ENCODE measurements around the gene IRF2.

Gene IRF2

GRCh38 chr4:184473499-184474262 lies 669 bp downstream of the IRF2 start:
- DNase-seq = peak; percentile 58

GRCh38 chr4:184472614-184473498 lies 1.5 kb downstream of the IRF2 start:
- peak; percentile 66 for DNase-seq

GRCh38 chr4:184471881-184472613 lies 2.3 kb downstream of the IRF2 start:
- DNase-seq = peak; percentile 39

- no peak for DNase-seq
Observed at GRCh38 chr4:184470785-184471110, 3.6 kb downstream of the IRF2 start.

GRCh38 chr4:184466634-184467033 lies 7.7 kb downstream of the IRF2 start:
- DNase-seq = no peak

- no peak for DNase-seq
Observed at GRCh38 chr4:184464759-184465454, 9.4 kb downstream of the IRF2 start.

GRCh38 chr4:184463856-184464255 lies 10.5 kb downstream of the IRF2 start:
- DNase-seq = no peak

GRCh38 chr4:184463158-184463557 lies 11.2 kb downstream of the IRF2 start:
- no peak for DNase-seq

- no peak for DNase-seq
Observed at GRCh38 chr4:184462724-184463123, 11.6 kb downstream of the IRF2 start.

GRCh38 chr4:184461711-184462441 lies 12.5 kb downstream of the IRF2 start:
- DNase-seq = no peak

GRCh38 chr4:184460499-184461285 lies 13.7 kb downstream of the IRF2 start:
- no peak for DNase-seq

- no peak for DNase-seq
Observed at GRCh38 chr4:184459413-184459812, 14.9 kb downstream of the IRF2 start.

GRCh38 chr4:184457535-184458249 lies 16.7 kb downstream of the IRF2 start:
- DNase-seq = no peak

GRCh38 chr4:184456337-184456736 lies 18.0 kb downstream of the IRF2 start:
- no peak for DNase-seq

GRCh38 chr4:184455299-184455698 lies 19.1 kb downstream of the IRF2 start:
- DNase-seq = no peak

- DNase-seq = peak; percentile 41
Observed at GRCh38 chr4:184453365-184454160, 20.8 kb downstream of the IRF2 start.

GRCh38 chr4:184452740-184453139 lies 21.6 kb downstream of the IRF2 start:
- DNase-seq = no peak

GRCh38 chr4:184451726-184452125 lies 22.6 kb downstream of the IRF2 start:
- no peak for DNase-seq

- DNase-seq = no peak
Observed at GRCh38 chr4:184450743-184451535, 23.4 kb downstream of the IRF2 start.
